ENCODE results near the gene GLUD1. TPM values are rescaled to one million over a fixed set of nuclear protein-coding genes. Genes with fewer than 3 reads are reported as not detected.

Gene GLUD1
- total RNA-seq, 1 experiment from 2014 or later, result 101 TPM

DNA sequence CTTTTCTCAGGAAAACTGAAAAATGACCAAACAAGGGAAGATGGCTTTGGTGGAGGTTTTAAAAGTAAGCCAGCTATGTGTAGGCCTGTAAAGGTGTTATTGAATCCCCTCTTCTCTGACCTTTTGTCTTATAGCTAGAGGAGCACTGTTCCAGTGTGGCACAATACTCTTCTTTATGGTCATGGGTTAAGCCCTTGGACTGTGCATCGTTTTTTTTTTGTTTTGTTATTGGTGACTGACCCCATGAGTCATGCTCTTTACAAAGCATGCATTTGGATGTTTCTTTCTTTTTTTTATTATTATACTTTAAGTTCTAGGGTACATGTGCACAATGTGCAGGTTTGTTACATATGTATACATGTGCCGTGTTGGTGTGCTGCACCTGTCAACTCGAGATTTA lies 94.2 kb downstream of the GLUD1 start:
- no peak overlapping the region for H2BK15ac ChIP-seq (ENCODE audit: low read depth, low read length)
- no peak overlapping the region for H3K23ac ChIP-seq (ENCODE audit: insufficient read length, low read depth, low read length)
- H3K14ac ChIP-seq (ENCODE audit: insufficient read depth, low read length), result no peak overlapping the region
- H2AFZ ChIP-seq (ENCODE audit: low read length), result no peak overlapping the region
- no peak overlapping the region for H4K5ac ChIP-seq (ENCODE audit: insufficient read length, low read depth, low read length)
- H3K4me1 Mint-ChIP-seq, result no peaks in the 10 kb centered on the region
- no peaks in the 10 kb centered on the region for H3K9me3 ChIP-seq (ENCODE audit: control insufficient read depth, low read depth, low read length)
- no peaks in the 10 kb centered on the region for H3K79me2 ChIP-seq (ENCODE audit: insufficient read depth, low read length)
- H4K91ac ChIP-seq (ENCODE audit: insufficient read length, low read depth, low read length), result no peak overlapping the region
- H3K27me3 ChIP-seq (ENCODE audit: insufficient read depth, low read length), result no peaks in the 10 kb centered on the region
- no peaks in the 10 kb centered on the region for H3K36me3 Mint-ChIP-seq (ENCODE audit: insufficient read depth in 1 of 3, low read depth in 3 of 3)
- no peaks in the 10 kb centered on the region for H3K4me1 ChIP-seq (ENCODE audit: insufficient read depth, low read length)
- H3K9me3 Mint-ChIP-seq, result no peaks in the 10 kb centered on the region; a peak in 1 of 5 replicates
- no peaks in the 10 kb centered on the region for H4K20me1 ChIP-seq (ENCODE audit: control insufficient read depth, insufficient read depth, insufficient read length)
- H3K18ac ChIP-seq (ENCODE audit: insufficient read length, low read depth, low read length), result no peak overlapping the region
- no peak overlapping the region for H3K27ac Mint-ChIP-seq
- no peak overlapping the region for H2BK20ac ChIP-seq (ENCODE audit: low read depth, low read length, poor library complexity, severe bottlenecking)
- H3K27ac ChIP-seq (ENCODE audit: insufficient read length, low read depth, low read length), result no peak overlapping the region
- no peak overlapping the region for H3T11ph ChIP-seq (ENCODE audit: low read length)
- no peaks in the 10 kb centered on the region for H3K23me2 ChIP-seq (ENCODE audit: insufficient read length, low read depth, low read length, poor library complexity, severe bottlenecking)
- H2BK120ac ChIP-seq (ENCODE audit: low read depth, low read length, poor library complexity, severe bottlenecking), result no peak overlapping the region
- no peak overlapping the region for H2BK5ac ChIP-seq (ENCODE audit: insufficient read length, low read length)
- H3K4ac ChIP-seq (ENCODE audit: low read depth, low read length), result no peak overlapping the region
- no peak for DNase-seq
- no peak overlapping the region for H3K9ac ChIP-seq (ENCODE audit: extremely low read depth, insufficient read length, low read length)
- no peak overlapping the region for H2BK12ac ChIP-seq (ENCODE audit: insufficient read length, low read depth, low read length)
- TF ChIP-seq, protein P1, sequence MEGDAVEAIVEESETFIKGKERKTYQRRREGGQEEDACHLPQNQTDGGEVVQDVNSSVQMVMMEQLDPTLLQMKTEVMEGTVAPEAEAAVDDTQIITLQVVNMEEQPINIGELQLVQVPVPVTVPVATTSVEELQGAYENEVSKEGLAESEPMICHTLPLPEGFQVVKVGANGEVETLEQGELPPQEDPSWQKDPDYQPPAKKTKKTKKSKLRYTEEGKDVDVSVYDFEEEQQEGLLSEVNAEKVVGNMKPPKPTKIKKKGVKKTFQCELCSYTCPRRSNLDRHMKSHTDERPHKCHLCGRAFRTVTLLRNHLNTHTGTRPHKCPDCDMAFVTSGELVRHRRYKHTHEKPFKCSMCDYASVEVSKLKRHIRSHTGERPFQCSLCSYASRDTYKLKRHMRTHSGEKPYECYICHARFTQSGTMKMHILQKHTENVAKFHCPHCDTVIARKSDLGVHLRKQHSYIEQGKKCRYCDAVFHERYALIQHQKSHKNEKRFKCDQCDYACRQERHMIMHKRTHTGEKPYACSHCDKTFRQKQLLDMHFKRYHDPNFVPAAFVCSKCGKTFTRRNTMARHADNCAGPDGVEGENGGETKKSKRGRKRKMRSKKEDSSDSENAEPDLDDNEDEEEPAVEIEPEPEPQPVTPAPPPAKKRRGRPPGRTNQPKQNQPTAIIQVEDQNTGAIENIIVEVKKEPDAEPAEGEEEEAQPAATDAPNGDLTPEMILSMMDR (conservative IDR thresholded peaks at IDR 0.05), result no peak
- H2AK5ac ChIP-seq (ENCODE audit: insufficient read length, low read length), result no peak overlapping the region
- H3K4me3 Mint-ChIP-seq, result no peak overlapping the region
- H3K79me1 ChIP-seq (ENCODE audit: insufficient read depth, low read depth, low read length, poor library complexity, severe bottlenecking), result no peaks in the 10 kb centered on the region
- no peak overlapping the region for H3K56ac ChIP-seq (ENCODE audit: insufficient read length, low read depth, low read length)
- H3K27me3 Mint-ChIP-seq (ENCODE audit: low read depth), result no peaks in the 10 kb centered on the region
- WGBS (ENCODE audit: extremely low coverage, insufficient read length, low lambda C conversion rate), result no CpG with 5 or more reads among the region's 3 CpGs
- H4K8ac ChIP-seq (replicated peaks; ENCODE audit: insufficient read length, low read depth, low read length), result no peak overlapping the region
- no peak overlapping the region for H3K4me2 ChIP-seq (ENCODE audit: insufficient read depth, insufficient read length, low read length)

Other genes with a start within 250 kb of the GLUD1 start
- 1.0 and 1.4 TPM in 2 replicates for gene MMRN2, start 137.2 kb downstream of the GLUD1 start, total RNA-seq (2021)
- gene SNCG, start 136.2 kb downstream of the GLUD1 start, total RNA-seq (2021), result 4.9 and 5.5 TPM in 2 replicates
- gene ADIRF, start 126.4 kb downstream of the GLUD1 start, total RNA-seq (2021), result not detected in 2 replicates
- gene FAM25A, start 74.5 kb downstream of the GLUD1 start, total RNA-seq (2021), result not detected in 2 replicates
- 25.9 and 27.8 TPM in 2 replicates for gene SHLD2, start 363 bp upstream of the GLUD1 start, total RNA-seq (2021)
- 0.83 and 1.1 TPM in 2 replicates for gene NUTM2A, start 130.6 kb upstream of the GLUD1 start, total RNA-seq (2021)

Data from H9 (cell line).